Vagina (tissue), 2 donors: ENCODE results near the gene RNH1. TPM values are rescaled to one million over a fixed set of nuclear protein-coding genes. Genes with fewer than 3 reads are reported as not detected.

ENCODE experiments used
- DNase-seq, 2 donors: peaks; one replicate each; pipeline ENCODE4 v3.0.0-alpha.2; 2017; ENCODE audit errors: extremely low spot score in 2 of 2
- H3K27ac ChIP-seq: fragments of 200-600 bp; sonication (generic); one replicate; pipeline ENCODE4 v1.5.1; 2019
- H3K27me3 ChIP-seq: fragments of 200-600 bp; sonication (generic); one replicate; pipeline ENCODE4 v1.5.1; 2019
- H3K36me3 ChIP-seq, 2 donors: fragments of 200-600 bp; sonication (generic); one replicate each; pipeline ENCODE4 v1.5.1; 2017 to 2019
- H3K4me1 ChIP-seq: fragments of 200-600 bp; sonication (generic); one replicate; pipeline ENCODE4 v1.5.1; 2019
- H3K4me3 ChIP-seq, 2 donors: fragments of 200-600 bp; sonication (generic); 1 replicate in 1 of 2; 2 replicates in 1 of 2; pipeline ENCODE4 v1.5.1; 2016 to 2019
- H3K9me3 ChIP-seq: fragments of 200-600 bp; sonication (generic); one replicate; pipeline ENCODE4 v1.5.1; 2019
- POLR2A ChIP-seq, 2 donors: fragments of 450-650 bp; IDR thresholded peaks; one replicate each; pipeline ENCODE4 v1.6.1; 2017; ENCODE audit warnings: antibody characterized with exemption in 2 of 2, mild to moderate bottlenecking in 2 of 2, moderate library complexity in 2 of 2
- POLR2AphosphoS5 ChIP-seq, 2 donors: sonication (generic); formaldehyde crosslinking; IDR thresholded peaks; one replicate each; pipeline ENCODE4 v1.9.0; 2017; ENCODE audit warnings: antibody characterized with exemption in 2 of 2, mild to moderate bottlenecking in 2 of 2, low read depth in 1 of 2; ENCODE audit not compliant: insufficient read depth in 1 of 2
- intact Hi-C: fragments of 100-400 bp; cut with DNase I; formaldehyde crosslinking; loops from one replicate; pipeline ENCODE4 v1.15.1; 2023
- total RNA-seq: library from RNA; depleted of rRNA; stranded (reverse); fragments of >200 nt; gene quantifications from one replicate; pipeline ENCODE4 v1.2.3, GENCODE V29; 2016
- TF ChIP-seq, protein P1 (sequence below), 3 experiments: fragments of 450-650 bp in 2 of 3; fragments of 200-600 bp in 1 of 3; sonication (generic) in 1 of 3; IDR thresholded peaks; one replicate each; pipeline ENCODE4 v1.5.1; 2017 to 2019; ENCODE audit warnings: antibody characterized with exemption in 3 of 3, mild to moderate bottlenecking in 2 of 3, moderate library complexity in 2 of 3

RNH1 gene
- total RNA-seq, 1 donor from 2014 or later, result 252 TPM

DNA sequence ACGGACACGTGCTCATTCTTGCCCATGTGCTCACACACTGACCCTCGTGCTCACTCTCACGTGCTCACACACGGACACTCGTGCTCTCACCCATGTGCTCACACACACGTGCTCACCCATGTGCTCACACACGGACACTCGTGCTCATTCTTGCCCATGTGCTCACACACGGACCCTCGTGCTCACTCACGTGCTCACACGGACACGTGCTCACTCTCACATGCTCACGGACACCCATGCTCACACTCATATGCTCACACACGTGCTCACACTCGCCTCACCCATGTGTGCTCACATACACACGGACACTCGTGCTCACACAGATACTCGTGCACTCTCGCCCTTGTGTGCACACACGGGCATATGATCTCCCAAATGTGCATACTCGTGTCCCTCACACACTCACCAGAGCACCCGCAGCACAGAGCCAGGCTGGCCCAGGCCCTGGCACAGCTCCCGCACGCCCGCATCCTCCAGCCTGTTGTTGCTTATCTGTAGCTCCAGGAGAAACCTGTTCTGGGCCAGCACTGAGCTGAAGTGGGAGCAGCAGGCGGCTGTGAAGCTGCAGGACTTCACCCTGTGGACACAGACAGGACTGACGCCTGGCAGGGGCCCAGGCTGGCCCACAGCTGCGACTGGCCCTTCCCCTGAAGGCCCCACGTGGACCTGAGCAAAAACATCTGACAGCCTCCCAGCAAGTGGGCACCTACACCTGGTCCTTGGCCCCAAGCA, 9.3 kb downstream of the RNH1 start:
- Histone ChIP-seq H3K27me3 (no peaks in the 10 kb centered on the region), H3K4me1 (peaks cover 8% of the 10 kb centered on the region), H3K36me3 (peaks cover 4 to 95% of the 10 kb centered on the region in 2 donors), H3K9me3 (no peaks in the 10 kb centered on the region), H3K27ac (no peak overlapping the region), H3K4me3 (no peak overlapping the region)
- intact Hi-C loops, result no loop called here
- no peak for DNase-seq
- TF ChIP-seq POLR2A (IDR thresholded peaks at IDR 0.05) (no peak), POLR2AphosphoS5 (IDR thresholded peaks at IDR 0.05; ENCODE audit: insufficient read depth in 1 of 2, low read depth in 1 of 2) (no peak)
- TF ChIP-seq, protein P1, sequence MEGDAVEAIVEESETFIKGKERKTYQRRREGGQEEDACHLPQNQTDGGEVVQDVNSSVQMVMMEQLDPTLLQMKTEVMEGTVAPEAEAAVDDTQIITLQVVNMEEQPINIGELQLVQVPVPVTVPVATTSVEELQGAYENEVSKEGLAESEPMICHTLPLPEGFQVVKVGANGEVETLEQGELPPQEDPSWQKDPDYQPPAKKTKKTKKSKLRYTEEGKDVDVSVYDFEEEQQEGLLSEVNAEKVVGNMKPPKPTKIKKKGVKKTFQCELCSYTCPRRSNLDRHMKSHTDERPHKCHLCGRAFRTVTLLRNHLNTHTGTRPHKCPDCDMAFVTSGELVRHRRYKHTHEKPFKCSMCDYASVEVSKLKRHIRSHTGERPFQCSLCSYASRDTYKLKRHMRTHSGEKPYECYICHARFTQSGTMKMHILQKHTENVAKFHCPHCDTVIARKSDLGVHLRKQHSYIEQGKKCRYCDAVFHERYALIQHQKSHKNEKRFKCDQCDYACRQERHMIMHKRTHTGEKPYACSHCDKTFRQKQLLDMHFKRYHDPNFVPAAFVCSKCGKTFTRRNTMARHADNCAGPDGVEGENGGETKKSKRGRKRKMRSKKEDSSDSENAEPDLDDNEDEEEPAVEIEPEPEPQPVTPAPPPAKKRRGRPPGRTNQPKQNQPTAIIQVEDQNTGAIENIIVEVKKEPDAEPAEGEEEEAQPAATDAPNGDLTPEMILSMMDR (IDR thresholded peaks at IDR 0.05), result no peak

DNA sequence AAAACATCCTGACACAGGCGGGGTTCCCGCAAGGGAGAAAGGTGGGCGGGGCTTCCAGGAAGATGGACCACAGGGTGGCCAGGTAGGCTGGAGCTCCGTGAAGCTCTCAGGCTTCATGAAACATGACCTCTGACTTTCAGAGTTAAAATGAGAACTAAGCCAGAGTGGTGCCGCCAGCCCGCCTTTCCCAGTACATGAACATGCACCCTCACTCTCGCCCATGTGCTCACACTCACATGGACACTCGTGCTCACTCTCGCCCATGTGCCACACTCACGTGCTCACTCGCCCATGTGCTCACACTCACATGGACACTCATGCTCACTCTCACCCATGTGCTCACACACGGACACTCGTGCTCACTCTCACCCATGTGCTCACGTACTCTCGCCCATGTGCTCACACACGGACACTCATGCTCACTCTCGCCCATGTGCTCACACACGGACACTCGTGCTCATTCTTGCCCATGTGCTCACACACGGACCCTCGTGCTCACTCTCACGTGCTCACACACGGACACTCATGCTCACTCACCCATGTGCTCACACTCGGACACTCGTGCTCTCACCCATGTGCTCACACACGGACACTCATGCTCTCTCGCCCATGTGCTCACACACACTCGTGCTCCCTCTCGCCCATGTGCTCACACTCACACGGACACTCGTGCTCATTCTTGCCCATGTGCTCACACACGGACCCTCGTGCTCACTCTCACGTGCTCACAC, 10.0 kb downstream of the RNH1 start:
- intact Hi-C loops, result no loop called here
- DNase-seq, result no peak
- TF ChIP-seq, protein P1 (IDR thresholded peaks at IDR 0.05), result no peak
- no peak for TF ChIP-seq POLR2A (IDR thresholded peaks at IDR 0.05)
- TF ChIP-seq POLR2AphosphoS5 (IDR thresholded peaks at IDR 0.05; ENCODE audit: insufficient read depth in 1 of 2, low read depth in 1 of 2), result no peak
- Histone ChIP-seq H3K4me3 (no peak overlapping the region), H3K27me3 (no peaks in the 10 kb centered on the region), H3K27ac (no peak overlapping the region), H3K4me1 (peaks cover under 1% of the 10 kb centered on the region), H3K9me3 (no peaks in the 10 kb centered on the region), H3K36me3 (peaks cover 4 to 91% of the 10 kb centered on the region in 2 donors)

DNA sequence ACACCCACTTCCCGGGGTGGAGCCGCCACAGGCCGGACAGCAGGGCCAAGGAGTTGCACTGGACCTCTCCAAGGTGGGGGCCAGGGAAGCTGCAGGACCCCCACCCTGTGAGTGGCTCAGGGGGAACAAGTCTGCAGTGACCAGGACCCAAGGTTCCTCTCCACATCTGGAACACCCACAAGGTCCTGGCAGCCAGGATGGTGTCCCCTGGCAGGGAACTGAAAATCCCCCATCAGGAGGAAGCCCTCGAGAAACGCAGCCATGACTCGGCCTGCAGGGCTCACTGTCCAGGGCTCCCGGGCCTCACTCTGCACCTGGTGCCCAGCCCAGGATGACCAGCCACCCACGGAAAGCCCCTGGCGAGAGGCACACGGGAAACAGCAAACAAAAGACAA, 11.5 kb downstream of the RNH1 start:
- Histone ChIP-seq H3K9me3 (no peaks in the 10 kb centered on the region), H3K4me3 (no peak overlapping the region), H3K27me3 (no peaks in the 10 kb centered on the region), H3K4me1 (no peaks in the 10 kb centered on the region), H3K36me3 (peaks cover 4 to 77% of the 10 kb centered on the region in 2 donors), H3K27ac (no peak overlapping the region)
- no peak for DNase-seq
- intact Hi-C loops, result no loop called here
- no peak for TF ChIP-seq POLR2A (IDR thresholded peaks at IDR 0.05)
- no peak for TF ChIP-seq POLR2AphosphoS5 (IDR thresholded peaks at IDR 0.05; ENCODE audit: insufficient read depth in 1 of 2, low read depth in 1 of 2)
- TF ChIP-seq, protein P1 (IDR thresholded peaks at IDR 0.05), result no peak

DNA sequence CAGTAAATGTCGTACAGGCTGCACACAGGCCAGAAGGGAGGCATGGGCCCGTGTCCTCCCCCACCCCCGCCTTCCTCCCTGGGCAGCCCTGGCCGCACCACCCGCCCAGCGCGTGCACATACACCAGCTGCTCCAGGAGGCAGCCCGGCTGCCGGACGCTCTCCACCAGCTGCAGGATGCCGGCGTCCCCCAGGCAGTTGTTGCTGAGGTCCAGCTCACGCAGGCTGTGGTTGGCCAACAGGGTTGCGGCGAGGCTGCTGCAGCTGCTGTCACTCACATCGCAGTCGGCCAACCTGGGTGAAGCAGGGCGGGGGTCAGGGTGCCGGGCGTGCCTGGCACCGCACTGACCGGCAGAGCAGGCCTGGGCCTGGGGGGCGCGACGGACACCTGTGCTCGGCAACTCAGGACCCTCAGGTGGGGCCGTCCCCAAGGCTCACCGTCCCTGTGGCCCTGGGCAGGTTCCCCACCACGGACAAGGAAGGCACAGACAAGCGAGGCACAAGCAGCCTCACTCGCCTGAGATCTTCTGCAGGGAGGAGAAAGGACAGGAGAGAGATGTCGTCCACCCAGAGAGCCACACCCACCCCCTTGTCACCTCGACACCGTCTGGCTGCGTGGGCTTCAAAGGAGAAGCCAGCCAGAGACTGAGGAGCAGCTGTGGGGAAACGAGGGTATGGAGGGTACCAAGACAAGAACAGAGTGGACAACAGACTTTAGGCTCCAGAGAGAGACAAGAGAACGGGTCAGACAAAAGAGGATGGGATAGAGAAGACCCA, 12.1 kb downstream of the RNH1 start:
- TF ChIP-seq POLR2A (IDR thresholded peaks at IDR 0.05) (no peak), POLR2AphosphoS5 (IDR thresholded peaks at IDR 0.05; ENCODE audit: insufficient read depth in 1 of 2, low read depth in 1 of 2) (no peak)
- TF ChIP-seq, protein P1 (IDR thresholded peaks at IDR 0.05), result no peak
- Histone ChIP-seq H3K27ac (no peak overlapping the region), H3K4me1 (no peaks in the 10 kb centered on the region), H3K27me3 (no peaks in the 10 kb centered on the region), H3K4me3 (no peak overlapping the region), H3K36me3 (peaks cover 4 to 71% of the 10 kb centered on the region in 2 donors), H3K9me3 (no peaks in the 10 kb centered on the region)
- intact Hi-C loops, result no loop called here
- DNase-seq, result no peak
